Natural killer cell (primary cell): ENCODE data around the gene AP4M1. TPM values are rescaled to one million over a fixed set of nuclear protein-coding genes. Genes with fewer than 3 reads are reported as not detected.

Source experiments
- ATAC-seq, 3 donors: fragments of 150-1000 bp in 2 of 3; fragments of 200-7000 bp in 1 of 3; cut with Tn5 transposase; 1 replicate in 1 of 3; 2 replicates in 2 of 3; pipeline ENCODE4 v1.10.0; 2021; ENCODE audit warnings: mild to moderate bottlenecking in 2 of 3, moderate library complexity in 2 of 3
- DNase-seq, 2 donors: peaks; one replicate each; pipeline versions ENCODE4 v3.0.0 to v3.0.0-alpha.2; 2013 to 2021; ENCODE audit warnings: mixed read lengths in 1 of 2
- H3K27ac ChIP-seq: one replicate; pipeline ENCODE4 v1.5.1; 2013; ENCODE audit warnings: mild to moderate bottlenecking, low read length
- H3K27me3 ChIP-seq: one replicate; pipeline ENCODE4 v1.6.1; 2013; ENCODE audit warnings: low read length; ENCODE audit not compliant: control insufficient read depth, insufficient read depth
- H3K36me3 ChIP-seq: one replicate; pipeline ENCODE4 v1.6.1; 2013; ENCODE audit warnings: low read length; ENCODE audit not compliant: control insufficient read depth, insufficient read depth
- H3K4me1 ChIP-seq: one replicate; pipeline ENCODE4 v1.6.1; 2013; ENCODE audit warnings: low read length; ENCODE audit not compliant: control insufficient read depth, insufficient read depth
- H3K4me3 ChIP-seq: one replicate; pipeline ENCODE4 v1.5.1; 2013; ENCODE audit warnings: low read length
- H3K9me3 ChIP-seq: one replicate; pipeline ENCODE4 v1.6.1; 2013; ENCODE audit warnings: low read length; ENCODE audit not compliant: control insufficient read depth, insufficient read depth
- H3K27ac Mint-ChIP-seq, 2 donors: one replicate each; pipeline ENCODE4 v1.8.0; 2022; ENCODE audit warnings: mild to moderate bottlenecking in 2 of 2, mixed read lengths in 2 of 2, moderate library complexity in 1 of 2
- H3K27me3 Mint-ChIP-seq, 2 donors: one replicate each; pipeline ENCODE4 v1.8.0; 2022; ENCODE audit warnings: low read depth in 2 of 2, mixed read lengths in 2 of 2
- H3K36me3 Mint-ChIP-seq: one replicate; pipeline ENCODE4 v1.8.0; 2022; ENCODE audit warnings: mixed read lengths
- H3K4me1 Mint-ChIP-seq, 2 donors: one replicate each; pipeline ENCODE4 v1.8.0; 2022; ENCODE audit warnings: mixed read lengths in 2 of 2
- H3K4me3 Mint-ChIP-seq: one replicate; pipeline ENCODE4 v1.8.0; 2022; ENCODE audit warnings: mild to moderate bottlenecking, moderate library complexity, mixed read lengths
- H3K9me3 Mint-ChIP-seq, 2 donors: one replicate each; pipeline ENCODE4 v1.8.0; 2022; ENCODE audit warnings: mixed read lengths in 2 of 2
- CTCF ChIP-seq: fragments of 200-600 bp; IDR thresholded peaks from one replicate; pipeline ENCODE4 v1.8.0; 2022; ENCODE audit warnings: antibody characterized with exemption
- WGBS: methylation state at CpG from one replicate; pipeline ENCODE4 v1.1.7; 2013; ENCODE audit warnings: missing lambda C conversion rate; ENCODE audit not compliant: insufficient coverage; 5-methylcytosine and 5-hydroxymethylcytosine counted together
- intact Hi-C: fragments of 100-400 bp; cut with micrococcal nuclease; formaldehyde crosslinking; loops from one replicate; pipeline ENCODE4 v1.14.2; 2022
- total RNA-seq, 4 donors: library from RNA; stranded (reverse); fragments of 120-200 nt in 1 of 4; gene quantifications; one replicate each; pipeline versions ENCODE4 v1.2.3 to v1.2.4, GENCODE V29; 2013 to 2022

The AP4M1 gene
- total RNA-seq, 3 donors from 2014 or later (not counting 1 experiment from before 2014, with no cell fraction given): 8.4 to 12.8 (median 12.7) TPM

GRCh38 chr7:100155553-100156317 lies 54.3 kb downstream of the AP4M1 start:
- intact Hi-C loops: no loop called here
- DNase-seq (peak in 1 of 2 donors; percentile 6), ATAC-seq (no peak)
- H3K36me3 Mint-ChIP-seq: no peaks in the 10 kb centered on the region
- H3K27me3 Mint-ChIP-seq: no peaks in the 10 kb centered on the region
- Histone ChIP-seq H3K4me1 (peaks cover 38% of the 10 kb centered on the region), H3K27ac (no peak overlapping the region), H3K27me3 (no peaks in the 10 kb centered on the region), H3K9me3 (no peaks in the 10 kb centered on the region), H3K36me3 (peaks cover 33% of the 10 kb centered on the region), H3K4me3 (no peak overlapping the region)
- H3K4me1 Mint-ChIP-seq: peaks cover 13 to 30% of the 10 kb centered on the region in 2 donors
- peak overlapping the region; percentile 9 for H3K4me3 Mint-ChIP-seq
- TF ChIP-seq CTCF: no peak
- H3K9me3 Mint-ChIP-seq: no peaks in the 10 kb centered on the region
- peak overlapping the region; percentile 80 to 82 for H3K27ac Mint-ChIP-seq
- WGBS: 95% methylated on average over 20 of the region's 20 CpGs

- TF ChIP-seq CTCF: no peak
- Mint-ChIP-seq H3K27ac (peak overlapping the region; percentile 80 to 82), H3K27me3 (no peaks in the 10 kb centered on the region), H3K4me1 (peaks cover 13 to 29% of the 10 kb centered on the region in 2 donors), H3K36me3 (no peaks in the 10 kb centered on the region), H3K4me3 (peak overlapping the region; percentile 68), H3K9me3 (no peaks in the 10 kb centered on the region)
- Histone ChIP-seq H3K27ac (peak overlapping the region; percentile 56), H3K4me3 (no peak overlapping the region), H3K36me3 (peaks cover 33% of the 10 kb centered on the region), H3K4me1 (peaks cover 38% of the 10 kb centered on the region), H3K27me3 (no peaks in the 10 kb centered on the region), H3K9me3 (no peaks in the 10 kb centered on the region)
- WGBS: 69% methylated on average over 16 of the region's 16 CpGs
- DNase-seq (peak in 1 of 2 donors; percentile 71), ATAC-seq (peak in 2 of 3 donors; percentile 15 to 35)
- intact Hi-C loops: no loop called here
Measured at GRCh38 chr7:100156331-100157068, 55.1 kb downstream of the AP4M1 start.

GRCh38 chr7:100157069-100157333 lies 55.6 kb downstream of the AP4M1 start:
- Histone ChIP-seq H3K9me3 (no peaks in the 10 kb centered on the region), H3K27me3 (no peaks in the 10 kb centered on the region), H3K27ac (peak overlapping the region; percentile 56), H3K4me1 (peaks cover 37% of the 10 kb centered on the region), H3K4me3 (no peak overlapping the region), H3K36me3 (peaks cover 33% of the 10 kb centered on the region)
- Mint-ChIP-seq H3K27me3 (no peaks in the 10 kb centered on the region), H3K9me3 (no peaks in the 10 kb centered on the region), H3K4me1 (peaks cover 12 to 29% of the 10 kb centered on the region in 2 donors), H3K27ac (peak overlapping the region; percentile 80 to 82), H3K4me3 (peak overlapping the region; percentile 68), H3K36me3 (no peaks in the 10 kb centered on the region)
- intact Hi-C loops: no loop called here
- 92% methylated on average over 5 of the region's 5 CpGs for WGBS
- TF ChIP-seq CTCF: no peak
- ATAC-seq (no peak), DNase-seq (peak in 1 of 2 donors; percentile 9)
